Thoracic aorta endothelial cell (primary cell): ENCODE measurements around the gene CDC42EP2. TPM values are rescaled to one million over a fixed set of nuclear protein-coding genes. Genes with fewer than 3 reads are reported as not detected.

Experiments
- total RNA-seq: library from RNA; depleted of rRNA; stranded (reverse); fragments of >200 nt; gene quantifications from 2 replicates; pipeline ENCODE4 v1.2.3, GENCODE V29; 2012

CDC42EP2 gene
- total RNA-seq, result 19.5 and 28.3 TPM in 2 replicates

GRCh38 chr11:65314501-65315203, at the start of gene CDC42EP2:
CDC42EP2 (plus strand) TSS chr11:65314866; CDS start chr11:65320899, 6,033 bp downstream.

GRCh38 chr11:65354265-65355012, 39.8 kb downstream of the CDC42EP2 start, which contains the start of gene TIGD3:
TIGD3 (plus strand) TSS chr11:65354751; CDS start chr11:65355809, 1,058 bp downstream.

Other genes starting within 250 kb of the CDC42EP2 start
- 18.0 and 28.6 TPM in 2 replicates for gene CDCA5, start 230.8 kb upstream of the CDC42EP2 start, total RNA-seq
- 27.4 and 28.2 TPM in 2 replicates for gene ZFPL1, start 230.6 kb upstream of the CDC42EP2 start, total RNA-seq
- 127 and 225 TPM in 2 replicates for gene VPS51, start 218.7 kb upstream of the CDC42EP2 start, total RNA-seq
- 15.0 and 20.9 TPM in 2 replicates for gene TM7SF2, start 203.0 kb upstream of the CDC42EP2 start, total RNA-seq
- gene ZNHIT2, start 197.2 kb upstream of the CDC42EP2 start, total RNA-seq, result 10.3 and 10.5 TPM in 2 replicates
- gene FAU, start 192.7 kb upstream of the CDC42EP2 start, total RNA-seq, result 269 and 352 TPM in 2 replicates
- 43.0 and 63.3 TPM in 2 replicates for gene MRPL49, start 192.5 kb upstream of the CDC42EP2 start, total RNA-seq
- 7.4 and 12.1 TPM in 2 replicates for gene SYVN1, start 180.3 kb upstream of the CDC42EP2 start, total RNA-seq
- not detected in 2 replicates for gene SPDYC, start 144.6 kb upstream of the CDC42EP2 start, total RNA-seq
- gene CAPN1, start 132.9 kb upstream of the CDC42EP2 start, total RNA-seq, result 155 and 234 TPM in 2 replicates
- 15.3 and 23.9 TPM in 2 replicates for gene POLA2, start 52.9 kb upstream of the CDC42EP2 start, total RNA-seq
- gene DPF2, start 19.0 kb downstream of the CDC42EP2 start, total RNA-seq, result 45.1 and 49.1 TPM in 2 replicates
- 0.13 and 0.14 TPM in 2 replicates for gene TIGD3, start 39.9 kb downstream of the CDC42EP2 start, total RNA-seq
- 1.6 and 2.1 TPM in 2 replicates for gene SLC25A45, start 67.8 kb downstream of the CDC42EP2 start, total RNA-seq
- 75.7 and 81.5 TPM in 2 replicates for gene FRMD8, start 71.8 kb downstream of the CDC42EP2 start, total RNA-seq
- gene NEAT1, start 107.9 kb downstream of the CDC42EP2 start, total RNA-seq, result 374 and 513 TPM in 2 replicates
- gene MALAT1, start 184.2 kb downstream of the CDC42EP2 start, total RNA-seq, result 8,473 and 10,964 TPM in 2 replicates
- 62.0 and 67.9 TPM in 2 replicates for gene SCYL1, start 210.2 kb downstream of the CDC42EP2 start, total RNA-seq
- gene LTBP3, start 243.5 kb downstream of the CDC42EP2 start, total RNA-seq, result 20.5 and 26.1 TPM in 2 replicates